Neural cell (in vitro differentiated cells): ENCODE results near the gene GPANK1.

Source experiments
- EZH2 ChIP-seq: fragments of 200-600, 300-800 bp; shearing (Covaris generic), sonication (generic); IDR thresholded peaks from 2 replicates; pipeline ENCODE4 v1.6.1; 2014; ENCODE audit warnings: antibody characterized with exemption, low read length, borderline replicate concordance, mild to moderate bottlenecking; ENCODE audit not compliant: insufficient read depth, poor library complexity, severe bottlenecking
- MXI1 ChIP-seq: fragments of 450-650 bp; conservative IDR thresholded peaks from 2 replicates; pipeline ENCODE4 v1.6.1; 2014; ENCODE audit warnings: antibody characterized with exemption, mild to moderate bottlenecking; ENCODE audit not compliant: poor library complexity, severe bottlenecking
- POLR2AphosphoS5 ChIP-seq: IDR thresholded peaks from 2 replicates; pipeline ENCODE4 v1.6.1; 2012
- TAF1 ChIP-seq: IDR thresholded peaks from 2 replicates; pipeline ENCODE4 v1.6.1; 2012; ENCODE audit warnings: low read depth
- TF ChIP-seq, protein P1 (sequence below): fragments of 450-650 bp; IDR thresholded peaks from 2 replicates; pipeline ENCODE4 v1.5.1; 2014; ENCODE audit warnings: antibody characterized with exemption, mild to moderate bottlenecking, moderate library complexity; ENCODE audit not compliant: poor library complexity, severe bottlenecking
- TF ChIP-seq, protein P2 (sequence below): IDR thresholded peaks from 2 replicates; pipeline ENCODE4 v1.6.1; 2012; ENCODE audit warnings: borderline replicate concordance

DNA sequence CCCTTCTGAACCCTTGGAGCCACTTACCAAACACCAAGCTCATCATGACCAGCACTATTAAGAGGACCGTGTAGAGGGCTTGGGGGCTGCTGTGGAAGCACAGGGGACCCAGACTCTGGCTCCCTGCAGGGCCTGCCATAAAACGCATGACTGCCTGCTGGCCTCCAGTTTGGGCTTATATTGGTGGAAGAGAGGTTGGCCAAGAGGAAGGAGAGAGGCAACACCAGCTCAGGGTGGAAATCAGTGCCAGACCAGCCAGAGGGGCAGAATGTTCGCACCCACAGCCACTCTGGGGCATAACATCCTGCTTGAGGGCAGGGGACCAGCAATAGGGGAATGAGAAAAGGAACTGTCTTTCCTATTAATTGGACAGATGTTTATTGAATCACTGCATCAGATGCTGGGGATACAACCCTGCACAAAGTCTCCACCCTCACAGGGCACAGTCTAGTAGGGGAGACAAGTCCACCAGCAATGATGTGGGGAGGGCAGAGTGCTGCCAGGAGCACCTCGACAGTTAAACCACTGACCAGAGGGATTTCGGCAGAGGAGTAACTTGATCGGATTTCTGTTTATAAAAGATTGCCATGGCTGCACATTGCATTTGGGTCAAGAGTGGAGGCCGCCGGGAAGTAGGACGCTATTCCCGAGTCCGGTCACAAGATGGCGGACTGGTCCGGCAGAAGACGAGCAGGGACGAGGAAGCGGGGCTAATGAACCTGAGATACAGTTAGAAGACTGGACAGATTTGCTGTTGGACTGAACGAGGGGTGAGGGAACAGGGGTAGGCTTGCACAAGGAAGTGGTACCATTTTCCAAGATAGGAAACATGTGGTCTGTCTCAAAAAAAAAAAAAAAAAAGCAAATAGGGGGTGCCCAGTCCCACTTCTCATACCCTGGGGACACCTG, 15.7 kb upstream of the GPANK1 start, which contains the start of gene LY6G5C:
- TF ChIP-seq, protein P1, sequence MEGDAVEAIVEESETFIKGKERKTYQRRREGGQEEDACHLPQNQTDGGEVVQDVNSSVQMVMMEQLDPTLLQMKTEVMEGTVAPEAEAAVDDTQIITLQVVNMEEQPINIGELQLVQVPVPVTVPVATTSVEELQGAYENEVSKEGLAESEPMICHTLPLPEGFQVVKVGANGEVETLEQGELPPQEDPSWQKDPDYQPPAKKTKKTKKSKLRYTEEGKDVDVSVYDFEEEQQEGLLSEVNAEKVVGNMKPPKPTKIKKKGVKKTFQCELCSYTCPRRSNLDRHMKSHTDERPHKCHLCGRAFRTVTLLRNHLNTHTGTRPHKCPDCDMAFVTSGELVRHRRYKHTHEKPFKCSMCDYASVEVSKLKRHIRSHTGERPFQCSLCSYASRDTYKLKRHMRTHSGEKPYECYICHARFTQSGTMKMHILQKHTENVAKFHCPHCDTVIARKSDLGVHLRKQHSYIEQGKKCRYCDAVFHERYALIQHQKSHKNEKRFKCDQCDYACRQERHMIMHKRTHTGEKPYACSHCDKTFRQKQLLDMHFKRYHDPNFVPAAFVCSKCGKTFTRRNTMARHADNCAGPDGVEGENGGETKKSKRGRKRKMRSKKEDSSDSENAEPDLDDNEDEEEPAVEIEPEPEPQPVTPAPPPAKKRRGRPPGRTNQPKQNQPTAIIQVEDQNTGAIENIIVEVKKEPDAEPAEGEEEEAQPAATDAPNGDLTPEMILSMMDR: peak; percentile 80
- TF ChIP-seq MXI1 (no peak), TAF1 (no peak), POLR2AphosphoS5 (peak; percentile 1), EZH2 (no peak)
- TF ChIP-seq, protein P2, sequence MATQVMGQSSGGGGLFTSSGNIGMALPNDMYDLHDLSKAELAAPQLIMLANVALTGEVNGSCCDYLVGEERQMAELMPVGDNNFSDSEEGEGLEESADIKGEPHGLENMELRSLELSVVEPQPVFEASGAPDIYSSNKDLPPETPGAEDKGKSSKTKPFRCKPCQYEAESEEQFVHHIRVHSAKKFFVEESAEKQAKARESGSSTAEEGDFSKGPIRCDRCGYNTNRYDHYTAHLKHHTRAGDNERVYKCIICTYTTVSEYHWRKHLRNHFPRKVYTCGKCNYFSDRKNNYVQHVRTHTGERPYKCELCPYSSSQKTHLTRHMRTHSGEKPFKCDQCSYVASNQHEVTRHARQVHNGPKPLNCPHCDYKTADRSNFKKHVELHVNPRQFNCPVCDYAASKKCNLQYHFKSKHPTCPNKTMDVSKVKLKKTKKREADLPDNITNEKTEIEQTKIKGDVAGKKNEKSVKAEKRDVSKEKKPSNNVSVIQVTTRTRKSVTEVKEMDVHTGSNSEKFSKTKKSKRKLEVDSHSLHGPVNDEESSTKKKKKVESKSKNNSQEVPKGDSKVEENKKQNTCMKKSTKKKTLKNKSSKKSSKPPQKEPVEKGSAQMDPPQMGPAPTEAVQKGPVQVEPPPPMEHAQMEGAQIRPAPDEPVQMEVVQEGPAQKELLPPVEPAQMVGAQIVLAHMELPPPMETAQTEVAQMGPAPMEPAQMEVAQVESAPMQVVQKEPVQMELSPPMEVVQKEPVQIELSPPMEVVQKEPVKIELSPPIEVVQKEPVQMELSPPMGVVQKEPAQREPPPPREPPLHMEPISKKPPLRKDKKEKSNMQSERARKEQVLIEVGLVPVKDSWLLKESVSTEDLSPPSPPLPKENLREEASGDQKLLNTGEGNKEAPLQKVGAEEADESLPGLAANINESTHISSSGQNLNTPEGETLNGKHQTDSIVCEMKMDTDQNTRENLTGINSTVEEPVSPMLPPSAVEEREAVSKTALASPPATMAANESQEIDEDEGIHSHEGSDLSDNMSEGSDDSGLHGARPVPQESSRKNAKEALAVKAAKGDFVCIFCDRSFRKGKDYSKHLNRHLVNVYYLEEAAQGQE: no peak
